ENCODE results near the gene ISLR2.

ISLR2 gene

GRCh38 chr15:74128785-74129585 lies 1.4 kb upstream of the ISLR2 start:
- DNase-seq: peak; percentile 20

GRCh38 chr15:74129586-74130154 lies 716 bp upstream of the ISLR2 start:
- peak; percentile 5 for DNase-seq

- no peak for DNase-seq
Measured at GRCh38 chr15:74130849-74131627, 652 bp downstream of the ISLR2 start.

- no peak for DNase-seq
Measured at GRCh38 chr15:74131628-74132413, 1.4 kb downstream of the ISLR2 start.

GRCh38 chr15:74132681-74133651 lies 2.6 kb downstream of the ISLR2 start:
- DNase-seq: no peak

- DNase-seq: no peak
Measured at GRCh38 chr15:74133694-74134386, 3.5 kb downstream of the ISLR2 start.

GRCh38 chr15:74134387-74135027 lies 4.1 kb downstream of the ISLR2 start:
- no peak for DNase-seq

- DNase-seq: no peak
Measured at GRCh38 chr15:74135041-74135565, 4.7 kb downstream of the ISLR2 start.

- no peak for DNase-seq
Measured at GRCh38 chr15:74136540-74136813, 6.1 kb downstream of the ISLR2 start.

- DNase-seq: no peak
Measured at GRCh38 chr15:74136814-74137536, 6.6 kb downstream of the ISLR2 start.

GRCh38 chr15:74137537-74137894 lies 7.1 kb downstream of the ISLR2 start:
- DNase-seq: no peak

GRCh38 chr15:74138642-74139041 lies 8.3 kb downstream of the ISLR2 start:
- no peak for DNase-seq

GRCh38 chr15:74141591-74141990 lies 11.2 kb downstream of the ISLR2 start:
- DNase-seq: no peak

GRCh38 chr15:74144153-74144775 lies 13.9 kb downstream of the ISLR2 start:
- no peak for DNase-seq

- DNase-seq: no peak
Measured at GRCh38 chr15:74146277-74146800, 16.0 kb downstream of the ISLR2 start.

GRCh38 chr15:74147051-74147450 lies 16.7 kb downstream of the ISLR2 start:
- DNase-seq: no peak

- DNase-seq: no peak
Measured at GRCh38 chr15:74155766-74156417, 25.5 kb downstream of the ISLR2 start.

- DNase-seq: peak; percentile 28
Measured at GRCh38 chr15:74156678-74157411, 26.5 kb downstream of the ISLR2 start.

Measured in NCI-H748 treated with DMSO at 0.1 percent for 48 hours (cell line).